Inflammatory macrophage treated with lipopolysaccharide for 4 hours (primary cell): ENCODE results near the gene MSN.

Experiments
- DNase-seq: peaks from one replicate; pipeline ENCODE4 v3.0.0-alpha.2; 2020

The MSN gene

GRCh38 chrX:65674204-65674893 lies 6.9 kb downstream of the MSN start:
- DNase-seq = peak; percentile 87

DNA sequence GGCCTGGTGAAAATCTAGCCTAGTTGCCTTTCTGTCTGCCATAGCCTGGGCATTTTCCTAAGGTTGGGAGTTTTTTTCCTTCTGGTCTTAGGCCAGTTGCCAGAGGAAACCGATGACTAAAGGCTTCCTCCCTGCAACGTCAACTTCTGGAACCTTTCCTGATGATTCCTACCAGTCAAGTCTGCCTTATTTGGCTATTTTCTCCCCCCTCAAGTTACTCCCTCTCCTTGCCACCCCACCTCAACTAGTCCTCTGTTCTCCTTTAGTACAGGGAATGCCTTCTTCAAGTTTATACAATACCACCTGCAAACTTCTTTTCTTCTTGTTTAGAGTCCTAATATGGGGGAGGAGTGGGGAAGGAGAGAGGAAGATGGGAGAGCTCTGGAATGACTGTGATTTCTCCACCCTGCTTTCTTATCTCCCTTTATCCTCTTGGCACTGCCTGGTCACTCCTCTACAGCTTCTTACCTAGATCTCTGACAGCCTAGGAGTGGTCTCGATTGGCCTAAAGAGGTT lies 10.6 kb downstream of the MSN start:
- no peak for DNase-seq

DNA sequence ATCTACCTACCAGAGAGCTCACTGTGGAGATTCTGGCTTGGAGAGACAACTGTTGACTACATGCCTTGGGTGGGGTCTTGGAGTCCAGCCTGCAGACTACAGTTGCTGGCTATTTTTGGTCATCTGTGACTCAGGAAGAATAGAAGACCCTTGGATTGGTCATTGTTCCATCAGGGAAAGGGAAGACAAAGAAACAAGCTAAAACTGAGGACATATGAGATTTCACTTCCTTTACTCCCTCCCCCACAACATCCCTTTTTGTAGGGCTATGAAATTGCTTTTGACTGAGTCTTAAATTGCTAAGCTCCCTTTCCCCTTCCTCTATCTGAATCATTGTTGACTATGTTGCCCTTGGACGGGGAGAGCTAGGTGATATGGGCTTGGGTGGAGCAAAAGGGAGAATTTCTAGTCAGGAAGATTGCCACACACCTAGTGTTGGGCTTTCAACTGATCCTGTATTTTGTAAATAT lies 11.7 kb downstream of the MSN start:
- peak; percentile 84 for DNase-seq

DNA sequence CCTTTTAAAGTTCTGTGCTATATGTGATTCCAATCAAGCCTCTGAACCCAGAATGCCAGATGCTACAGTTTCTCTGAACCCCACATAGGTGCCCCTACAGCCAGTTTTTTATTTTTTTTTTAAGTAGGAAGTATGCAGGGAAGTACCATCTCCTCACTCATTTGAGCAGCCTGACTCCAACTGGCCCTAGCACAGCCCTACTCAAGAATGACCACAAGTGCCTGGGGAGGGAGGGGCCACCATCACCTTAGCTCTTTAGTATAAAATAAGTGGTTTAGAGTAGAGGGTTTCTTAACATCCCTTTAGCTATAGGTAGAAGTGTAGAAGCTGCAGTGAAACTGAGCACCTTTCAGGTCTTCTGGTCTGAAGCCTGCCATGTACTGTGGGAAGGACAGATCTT lies 14.4 kb downstream of the MSN start:
- no peak for DNase-seq

DNA sequence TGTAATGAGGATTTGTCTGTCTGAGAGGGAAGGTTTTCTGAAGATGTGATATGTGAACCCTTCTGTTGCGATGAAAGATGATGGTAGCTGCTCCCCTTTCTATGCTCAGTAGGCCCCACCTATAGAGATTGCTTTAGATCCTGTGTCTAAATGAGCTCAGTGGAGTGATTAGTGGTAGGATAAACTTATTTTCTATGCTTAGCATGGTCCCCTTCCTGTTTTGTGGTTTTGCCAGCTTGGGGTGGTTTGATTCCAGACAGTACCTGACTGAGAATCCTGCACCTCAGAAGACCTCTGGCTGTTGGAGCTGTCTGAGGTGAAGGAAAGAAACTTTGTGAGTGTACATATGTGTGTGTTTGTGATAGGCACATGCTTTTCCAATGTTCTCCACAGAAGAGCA lies 17.7 kb downstream of the MSN start:
- DNase-seq = no peak

- DNase-seq = no peak
These were observed 18.8 kb downstream of the MSN start for GRCh38 chrX:65686236-65686635.

DNA sequence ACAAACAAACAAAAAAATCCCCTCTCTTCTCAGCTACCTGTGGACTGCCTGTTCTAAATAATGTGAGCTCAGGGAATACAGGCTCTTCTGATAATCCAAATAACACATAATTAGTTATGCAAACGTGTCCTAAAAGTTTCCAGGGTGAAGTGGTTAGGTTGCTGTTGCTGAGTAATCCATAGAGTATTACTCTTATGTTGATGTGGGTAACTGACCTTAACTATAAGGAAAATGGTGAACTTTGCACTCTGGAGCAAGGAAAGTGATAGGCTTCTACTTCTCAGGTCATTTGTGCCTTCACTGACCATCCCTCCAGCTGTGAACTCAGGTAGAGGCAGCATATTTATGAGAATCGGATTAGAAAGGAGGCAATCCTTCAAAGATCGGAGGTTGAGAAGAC lies 19.9 kb downstream of the MSN start:
- no peak for DNase-seq

DNA sequence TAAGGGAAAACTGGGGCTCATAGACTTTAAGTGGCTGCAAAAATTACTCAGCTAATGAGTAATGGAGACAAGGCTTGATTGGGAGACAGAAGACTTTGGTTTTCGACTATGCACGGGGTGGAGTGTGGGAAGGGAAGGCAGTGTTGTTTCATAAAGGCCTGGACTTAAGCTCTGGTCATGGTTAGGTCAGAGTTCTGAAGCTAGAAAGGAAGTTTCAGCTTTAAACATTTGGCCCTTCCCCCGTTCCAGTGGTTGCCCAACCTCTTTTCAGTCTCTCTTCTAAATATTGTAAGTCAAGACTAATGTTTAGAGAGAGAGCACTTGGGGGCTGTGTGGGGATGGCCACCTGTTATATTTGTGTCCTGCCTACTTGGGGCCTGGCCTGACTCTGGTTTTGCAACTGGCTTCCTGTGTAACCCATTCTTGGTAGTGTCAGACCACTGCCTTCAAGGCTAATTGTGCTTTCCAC lies 21.0 kb downstream of the MSN start:
- peak; percentile 89 for DNase-seq

DNA sequence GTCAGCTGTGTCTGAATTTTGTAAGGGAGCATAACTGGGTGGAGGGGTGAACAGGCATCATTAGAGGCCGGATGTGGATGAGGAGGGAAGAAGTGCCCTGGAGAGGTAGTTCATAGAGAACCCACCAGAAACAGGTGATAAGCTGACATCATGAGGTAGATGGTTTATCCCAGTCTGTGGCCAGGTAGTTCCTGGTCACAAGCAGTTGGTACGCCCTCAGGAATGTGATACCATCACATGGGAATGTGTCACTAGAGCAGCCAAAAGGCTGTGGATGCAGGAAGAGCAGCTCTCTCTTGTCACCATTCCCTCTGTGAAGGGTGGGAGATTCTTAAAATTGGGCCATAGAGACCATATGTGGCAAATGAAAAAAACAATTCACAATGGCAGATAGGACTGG lies 21.9 kb downstream of the MSN start:
- DNase-seq = no peak

GRCh38 chrX:65690057-65690855 lies 22.8 kb downstream of the MSN start:
- peak; percentile 85 for DNase-seq

DNA sequence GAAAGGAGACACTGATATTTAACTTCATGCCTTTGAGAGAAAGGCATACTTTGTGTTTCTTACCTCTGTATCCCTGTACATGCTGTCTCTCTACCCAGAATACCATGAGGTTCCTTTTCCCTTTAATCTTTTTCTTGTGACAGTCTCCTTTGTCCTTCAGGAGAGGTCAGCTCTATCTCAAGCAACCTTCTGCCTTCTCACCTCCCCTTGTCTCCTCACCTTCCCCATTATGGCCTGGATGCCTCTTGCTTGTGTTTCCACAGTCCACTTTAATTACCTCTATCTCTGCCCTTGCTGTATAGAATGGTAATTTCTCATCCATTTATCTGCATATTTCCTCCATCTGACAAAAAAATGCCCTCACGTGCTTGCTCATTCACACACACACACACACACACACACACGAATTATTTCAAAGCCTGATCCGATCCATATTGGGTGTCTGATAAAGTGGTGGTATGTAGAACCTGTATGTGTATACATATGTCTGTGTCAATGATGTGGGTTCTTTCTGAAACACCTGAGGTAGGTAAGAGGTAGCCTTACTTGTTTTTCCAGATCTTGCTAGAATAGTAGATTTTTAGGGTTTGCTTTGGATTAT lies 28.5 kb downstream of the MSN start:
- DNase-seq = no peak

DNA sequence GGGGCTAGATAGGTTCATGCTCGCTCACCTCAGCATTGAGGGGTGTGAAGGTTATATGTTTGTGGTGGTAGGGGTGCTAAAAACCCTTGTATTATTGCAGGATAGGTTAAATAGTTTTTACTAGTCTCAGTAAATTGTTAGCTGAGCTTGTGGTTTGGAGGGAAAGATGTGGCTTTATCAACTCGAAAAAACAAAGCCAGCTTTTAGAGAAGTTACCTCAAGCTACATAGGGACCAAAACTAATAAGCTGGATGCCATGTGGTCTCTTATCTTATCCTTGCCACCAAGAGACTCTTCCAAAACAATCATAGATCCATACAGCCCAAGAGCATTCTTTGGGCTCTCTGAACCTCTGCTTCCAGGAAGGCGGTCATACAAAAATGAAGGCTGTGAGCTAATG lies 29.2 kb downstream of the MSN start:
- no peak for DNase-seq

DNA sequence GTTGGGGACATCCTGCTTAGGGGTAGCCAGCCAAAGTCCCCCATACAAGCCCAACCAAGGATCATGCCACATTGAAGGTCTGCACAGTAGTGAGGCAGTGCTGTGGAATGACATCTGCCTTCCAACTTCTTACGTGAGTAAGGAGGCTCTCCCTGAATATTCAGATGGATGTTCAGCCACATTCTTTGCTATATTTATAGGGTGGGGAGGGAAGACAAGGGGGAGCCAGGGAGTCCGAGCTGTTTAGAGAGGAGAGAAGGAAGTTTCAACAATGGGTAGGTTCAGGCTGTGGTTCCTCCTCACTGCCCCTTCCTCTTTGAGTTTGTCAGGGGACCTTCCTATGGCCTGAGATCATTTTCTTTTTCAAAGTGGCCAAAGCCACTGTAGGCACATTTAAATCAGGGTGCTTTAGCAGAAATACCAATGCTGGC lies 29.8 kb downstream of the MSN start:
- peak; percentile 57 for DNase-seq

GRCh38 chrX:65697915-65698796 lies 30.7 kb downstream of the MSN start:
- DNase-seq = peak; percentile 86

DNA sequence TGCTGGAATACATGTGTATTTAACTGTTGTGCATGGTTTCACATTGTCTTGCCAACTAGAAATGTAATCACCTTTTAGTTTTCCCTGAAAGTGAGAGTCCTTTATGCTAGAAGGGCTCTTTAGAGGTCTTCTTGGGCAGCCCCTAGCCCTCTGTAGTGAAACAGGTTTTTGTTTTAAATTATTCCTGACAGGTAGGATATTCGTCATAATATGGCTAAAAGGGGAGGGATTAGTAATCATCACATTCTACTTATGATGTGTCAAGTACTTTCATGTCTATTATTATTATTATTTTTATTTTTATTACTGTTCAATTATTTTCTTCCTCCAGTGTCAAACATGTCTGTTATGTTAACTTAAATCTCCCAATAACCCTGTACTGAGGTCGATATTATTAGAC lies 35.5 kb downstream of the MSN start:
- DNase-seq = no peak

- DNase-seq = no peak
These were observed 38.0 kb downstream of the MSN start for GRCh38 chrX:65705439-65705838.

DNA sequence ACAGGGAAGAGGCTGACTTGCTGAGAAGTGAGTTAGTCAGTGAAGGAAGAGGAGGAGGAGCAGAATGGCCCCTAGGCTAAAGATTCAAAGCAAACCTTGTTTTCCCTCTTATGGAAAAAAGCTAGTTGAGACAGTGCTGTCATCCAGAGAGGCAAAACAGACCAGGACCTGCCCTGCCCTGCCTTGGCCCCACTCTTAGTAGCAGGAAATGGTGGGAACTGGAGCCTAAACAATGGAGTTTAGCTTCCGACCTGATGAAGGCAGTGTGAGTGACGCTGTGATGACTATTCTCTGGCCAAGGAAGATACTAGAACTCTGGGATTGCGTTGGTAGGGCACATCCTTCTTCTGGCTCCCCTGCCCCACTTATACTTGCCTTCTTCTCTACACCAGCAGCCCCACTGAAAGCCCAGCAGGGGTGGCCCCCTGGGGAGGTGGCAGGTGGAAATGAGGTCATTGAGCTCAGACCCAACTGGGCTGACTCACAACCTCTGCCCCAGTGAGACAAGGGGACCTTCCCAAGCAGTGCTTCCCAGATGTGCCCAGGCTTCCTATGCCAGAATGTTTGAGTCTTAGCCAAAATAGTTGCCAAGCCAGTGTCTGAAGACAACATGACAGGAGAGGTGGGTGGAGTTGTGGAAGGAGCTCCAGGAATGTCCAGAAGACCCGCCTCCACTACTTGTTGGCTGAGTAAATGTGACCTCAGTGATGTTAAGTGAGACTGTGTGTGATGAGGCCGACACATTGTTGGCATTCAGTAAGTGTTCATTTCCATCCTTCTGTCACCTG lies 38.8 kb downstream of the MSN start:
- peak; percentile 64 for DNase-seq

GRCh38 chrX:65707151-65707550 lies 39.7 kb downstream of the MSN start:
- DNase-seq = peak; percentile 39

GRCh38 chrX:65712005-65712806 lies 44.8 kb downstream of the MSN start:
- no peak for DNase-seq

GRCh38 chrX:65718538-65718937 lies 51.1 kb downstream of the MSN start:
- no peak for DNase-seq
